OCI-LY7 (cell line): ENCODE data around the gene CD86. TPM values are rescaled to one million over a fixed set of nuclear protein-coding genes. Genes with fewer than 3 reads are reported as not detected.
A peak's percentile ranks its signal among the peaks of the same experiment; 100 is the strongest.

Experiments
- BruUV-seq: library from RNA; stranded (reverse); fragments of 400-500 nt; replicated peaks from 2 replicates; lab custom pipeline; 2021; lab: Mats Ljungman, UMichigan
- CTCF ChIA-PET: fragments of 300-600 bp; sonication (Branson Sonifier 250); formaldehyde crosslinking; loops from one replicate; lab custom pipeline; 2022; ENCODE audit warnings: antibody characterized with exemption; ENCODE audit not compliant: unreplicated experiment; lab: Charles Lee
- POLR2A ChIA-PET: fragments of 300-600 bp; sonication (Branson Sonifier 250); formaldehyde crosslinking; loops from one replicate; lab custom pipeline; 2022; ENCODE audit warnings: antibody characterized with exemption; lab: Charles Lee
- DNase-seq: peaks from one replicate; pipeline ENCODE4 v3.0.0-alpha.2; 2015; ENCODE audit warnings: low spot score
- H2AFZ ChIP-seq: fragments of 200-600 bp; sonication (generic), shearing (Covaris generic); 2 replicates; pipeline ENCODE4 v1.6.1; 2014; ENCODE audit warnings: mild to moderate bottlenecking, antibody characterized with exemption, low read length, moderate library complexity
- H3K27ac ChIP-seq: fragments of 200-600 bp; sonication (generic); 2 replicates; pipeline ENCODE4 v1.5.1; 2014; ENCODE audit warnings: mixed run types, low read depth, mild to moderate bottlenecking, moderate library complexity, low read length, inconsistent platforms; ENCODE audit not compliant: poor library complexity, severe bottlenecking
- H3K36me3 ChIP-seq: fragments of 200-600 bp; sonication (generic); 2 replicates; pipeline ENCODE4 v1.6.1; 2014; ENCODE audit warnings: mild to moderate bottlenecking, antibody characterized with exemption, low read length, moderate library complexity, mixed read lengths; ENCODE audit not compliant: insufficient read depth
- H3K4me1 ChIP-seq: fragments of 200-600 bp; sonication (generic); 2 replicates; pipeline ENCODE4 v1.5.1; 2014; ENCODE audit warnings: mild to moderate bottlenecking, low read length; ENCODE audit not compliant: insufficient read depth, poor library complexity, severe bottlenecking
- H3K4me2 ChIP-seq: fragments of 200-600 bp; sonication (generic); 2 replicates; pipeline ENCODE4 v1.6.1; 2014; ENCODE audit warnings: mild to moderate bottlenecking, low read length
- H3K4me3 ChIP-seq: fragments of 200-600 bp; sonication (generic); 2 replicates; pipeline ENCODE4 v1.5.1; 2014; ENCODE audit warnings: mild to moderate bottlenecking, low read depth, low read length; ENCODE audit not compliant: poor library complexity, severe bottlenecking
- H3K79me2 ChIP-seq: fragments of 200-600 bp; sonication (generic); 2 replicates; pipeline ENCODE4 v1.6.1; 2016; ENCODE audit warnings: low read depth, mild to moderate bottlenecking, low read length, moderate library complexity, mixed read lengths; ENCODE audit not compliant: insufficient read depth
- H3K9me2 ChIP-seq: fragments of 200-600 bp; sonication (generic); 2 replicates; pipeline ENCODE4 v1.6.1; 2016; ENCODE audit warnings: mild to moderate bottlenecking, low read length, mixed read lengths; ENCODE audit not compliant: insufficient read depth
- H3K9me3 ChIP-seq: fragments of 200-600 bp; sonication (generic); 2 replicates; pipeline ENCODE4 v1.6.1; 2014; ENCODE audit warnings: mild to moderate bottlenecking, mixed run types, low read length, mixed read lengths
- H4K20me1 ChIP-seq: fragments of 200-600 bp; sonication (generic); 2 replicates; pipeline ENCODE4 v1.6.1; 2014; ENCODE audit warnings: mild to moderate bottlenecking, antibody characterized with exemption, low read length, moderate library complexity, mixed read lengths; ENCODE audit not compliant: insufficient read depth
- CTCF ChIP-seq: fragments of 200-600 bp; sonication (generic); conservative IDR thresholded peaks from 2 replicates; pipeline ENCODE4 v1.5.1; 2014; ENCODE audit warnings: mild to moderate bottlenecking, antibody characterized with exemption, low read length, moderate library complexity, mixed read lengths
- EZH2phosphoT487 ChIP-seq: fragments of 200-600 bp; sonication (generic); IDR thresholded peaks from 2 replicates; pipeline ENCODE4 v1.6.1; 2018; ENCODE audit warnings: low read depth, borderline replicate concordance, mild to moderate bottlenecking, mixed run types, antibody characterized with exemption, low read length, moderate library complexity, mixed read lengths
- intact Hi-C: fragments of 100-400 bp; cut with micrococcal nuclease; formaldehyde crosslinking; loops from one replicate; pipeline ENCODE4 v1.10.0; 2022; ENCODE audit not compliant: unreplicated experiment
- total RNA-seq, 2 experiments: library from RNA; depleted of rRNA in 1 of 2; stranded (reverse); fragments of >200 nt in 1 of 2; shearing (Covaris generic) in 1 of 2; gene quantifications; 2 replicates each; pipeline ENCODE4 v1.2.3, GENCODE V29; 2014 to 2022

Gene CD86
- total RNA-seq, 2 experiments from 2014 or later = 13.5 to 18.9 TPM

GRCh38 chr3:122052968-122053367, 2.2 kb upstream of the CD86 start:
- no TSS peak for BruUV-seq
- TF ChIP-seq CTCF (no peak), EZH2phosphoT487 (no peak)
- DNase-seq = peak; percentile 43
- H3K27ac ChIP-seq = no peak overlapping the region
- H3K79me2 ChIP-seq = peaks cover 37% of the 10 kb centered on the region; the same call in 1 of the 2 replicates
- ChIA-PET POLR2A (interaction anchor here (0.5 to 4.1 kb wide), 3 partner anchors 12 to 40 kb away, joined by 3 to 48 read pairs (median 4); no protein-coding TSS in a partner anchor), CTCF (no interaction called here)
- intact Hi-C loops = no loop called here
- no peaks in the 10 kb centered on the region; the same call in 1 of the 2 replicates for H3K9me2 ChIP-seq
- peaks cover 5% of the 10 kb centered on the region; the same call in 1 of the 2 replicates for H3K9me3 ChIP-seq
- H3K4me1 ChIP-seq = peaks cover 45% of the 10 kb centered on the region
- H3K4me2 ChIP-seq = peak overlapping the region; percentile 44
- no peaks in the 10 kb centered on the region for H4K20me1 ChIP-seq
- H2AFZ ChIP-seq = peak overlapping the region; percentile 18; the same call in 1 of the 2 replicates
- no peak overlapping the region for H3K4me3 ChIP-seq
- peaks cover 10% of the 10 kb centered on the region for H3K36me3 ChIP-seq

- no peaks in the 10 kb centered on the region for H4K20me1 ChIP-seq
- no peak for DNase-seq
- ChIA-PET POLR2A (interaction anchor here (1.0 to 4.8 kb wide), 4 partner anchors 9 to 33 kb away, joined by 3 to 43 read pairs (median 10); no protein-coding TSS in a partner anchor), CTCF (no interaction called here)
- no peaks in the 10 kb centered on the region; the same call in 1 of the 2 replicates for H3K9me2 ChIP-seq
- peaks cover 22% of the 10 kb centered on the region for H3K36me3 ChIP-seq
- H3K79me2 ChIP-seq = peaks cover 61% of the 10 kb centered on the region; the same call in 1 of the 2 replicates
- no peak overlapping the region for H3K27ac ChIP-seq
- intact Hi-C loops = loop anchor here (5.0 kb wide), 1 partner anchor 60 kb away; no protein-coding TSS in a partner anchor
- H3K4me1 ChIP-seq = peaks cover 57% of the 10 kb centered on the region
- H3K9me3 ChIP-seq = no peaks in the 10 kb centered on the region
- H3K4me3 ChIP-seq = peak overlapping the region; percentile 9
- no TSS peak for BruUV-seq
- TF ChIP-seq EZH2phosphoT487 (no peak), CTCF (no peak)
- no peak overlapping the region for H2AFZ ChIP-seq
- peak overlapping the region; percentile 96 for H3K4me2 ChIP-seq
Observed at GRCh38 chr3:122057671-122058070, 2.5 kb downstream of the CD86 start.

DNA sequence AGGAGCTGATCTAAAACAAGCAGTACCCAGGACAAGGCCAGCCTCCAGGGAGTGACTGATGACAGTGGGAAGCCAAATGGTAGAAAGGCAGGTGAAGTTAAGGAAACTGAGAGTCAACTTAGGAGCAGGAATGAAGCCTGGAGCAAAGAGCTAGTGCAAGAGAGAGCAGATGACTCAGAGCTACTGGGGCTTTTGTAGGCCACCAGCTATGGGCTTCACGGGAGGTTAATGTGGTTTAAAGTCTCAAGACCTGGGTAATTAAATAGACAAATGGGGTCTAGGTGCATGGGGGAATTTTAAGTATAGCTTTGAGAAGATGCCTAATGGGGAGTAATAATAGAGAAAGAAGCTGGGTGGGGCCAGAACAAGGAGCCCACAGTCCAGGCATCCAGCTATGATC, 3.1 kb downstream of the CD86 start:
- H3K9me3 ChIP-seq = no peaks in the 10 kb centered on the region
- peaks cover 67% of the 10 kb centered on the region; the same call in 1 of the 2 replicates for H3K79me2 ChIP-seq
- H2AFZ ChIP-seq = no peak overlapping the region
- peaks cover 57% of the 10 kb centered on the region for H3K4me1 ChIP-seq
- H3K36me3 ChIP-seq = peaks cover 22% of the 10 kb centered on the region
- ChIA-PET CTCF (interaction anchor here (0.6 kb wide), 1 partner anchor 1093 kb away, joined by 3 read pairs; no protein-coding TSS in a partner anchor), POLR2A (interaction anchor here (0.6 to 4.8 kb wide), 6 partner anchors 8 to 175 kb away, joined by 3 to 43 read pairs (median 4); no protein-coding TSS in a partner anchor)
- TF ChIP-seq CTCF = no peak
- TF ChIP-seq EZH2phosphoT487 = no peak
- no TSS peak for BruUV-seq
- peak overlapping the region; percentile 96 for H3K4me2 ChIP-seq
- no peak for DNase-seq
- intact Hi-C loops = loop anchor here (5.0 kb wide), 1 partner anchor 61 kb away; no protein-coding TSS in a partner anchor
- H3K9me2 ChIP-seq = no peaks in the 10 kb centered on the region; the same call in 1 of the 2 replicates
- no peaks in the 10 kb centered on the region for H4K20me1 ChIP-seq
- no peak overlapping the region for H3K4me3 ChIP-seq
- H3K27ac ChIP-seq = no peak overlapping the region
